DMS53 (cell line): ENCODE results near the gene ACD.
A peak's percentile ranks its signal among the peaks of the same experiment; 100 is the strongest.

ENCODE experiments used
- DNase-seq: peaks from one replicate; lab custom pipeline; 2025; lab: John Stamatoyannopoulos, UW

The ACD gene

GRCh38 chr16:67647681-67648080, 12.4 kb downstream of the ACD start:
- DNase-seq: no peak

GRCh38 chr16:67647111-67647651, 12.9 kb downstream of the ACD start:
- no peak for DNase-seq

- DNase-seq: peak; percentile 48
These were observed 14.5 kb downstream of the ACD start for GRCh38 chr16:67645397-67646121.

GRCh38 chr16:67644038-67644437, 16.0 kb downstream of the ACD start:
- no peak for DNase-seq

GRCh38 chr16:67641779-67642708, 18.0 kb downstream of the ACD start:
- peak; percentile 28 for DNase-seq

- no peak for DNase-seq
These were observed 22.4 kb downstream of the ACD start for GRCh38 chr16:67637625-67638024.

- no peak for DNase-seq
These were observed 23.3 kb downstream of the ACD start for GRCh38 chr16:67636713-67637112.

- DNase-seq: no peak
These were observed 27.5 kb downstream of the ACD start for GRCh38 chr16:67632415-67633172.

GRCh38 chr16:67628216-67628615, 31.8 kb downstream of the ACD start:
- no peak for DNase-seq

GRCh38 chr16:67613808-67614207, 46.3 kb downstream of the ACD start:
- peak; percentile 30 for DNase-seq

GRCh38 chr16:67608364-67608763, 51.7 kb downstream of the ACD start:
- no peak for DNase-seq
